ENCODE measurements around the gene IP6K1. TPM values are rescaled to one million over a fixed set of nuclear protein-coding genes. Genes with fewer than 3 reads are reported as not detected.

IP6K1 gene
- total and polyA plus RNA-seq, 10 of the 15 experiments (the other 5 are each of a cell fraction or from before 2014, with no cell fraction given), result 1.3 to 30.6 (median 18.2) TPM

DNA sequence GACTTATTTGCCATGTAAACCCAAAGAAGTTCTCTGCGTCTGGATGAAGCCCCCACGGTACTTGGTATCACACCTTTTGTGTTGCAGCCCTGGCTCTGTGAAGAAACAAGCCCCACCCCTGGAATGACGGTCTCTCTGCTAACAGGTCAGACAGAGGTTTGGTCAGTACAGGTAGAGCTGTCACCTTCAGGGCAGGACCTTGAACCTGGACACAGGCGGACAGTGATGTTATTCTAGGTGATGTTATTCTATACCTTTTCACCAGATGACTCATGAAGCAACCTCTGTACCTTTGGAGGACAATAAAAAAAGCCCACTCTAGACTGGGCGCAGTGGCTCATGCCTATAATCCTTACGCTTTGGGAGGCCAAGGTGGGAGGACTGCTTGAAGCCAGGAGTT lies 51.6 kb downstream of the IP6K1 start:
- in situ Hi-C loops (cut with MboI), result no loop called here
- no peak overlapping the region for H3K27ac ChIP-seq (ENCODE audit: control insufficient read depth, insufficient read depth)
- no peak overlapping the region for H3K4me2 ChIP-seq (ENCODE audit: control insufficient read depth, insufficient read depth)
- FAIRE-seq, result no peak
- H3K4me3 ChIP-seq, result no peak overlapping the region
- ChIA-PET POLR2A (interaction anchor here (0.6 kb wide), 1 partner anchor 604 kb away, joined by 4 read pairs; no protein-coding TSS in a partner anchor), CTCF (interaction anchor here (1.5 kb wide), 1 partner anchor 105 kb away, joined by 4 read pairs; no protein-coding TSS in a partner anchor), SMC1A (ENCODE audit: uncharacterized antibody, unreplicated experiment) (interaction anchor here (0.7 kb wide), 1 partner anchor 244 kb away, joined by 3 read pairs; no protein-coding TSS in a partner anchor), RAD21 (ENCODE audit: unreplicated experiment) (no interaction called here)
- H3K27me3 ChIP-seq (replicated peaks in 1 of 2; ENCODE audit: control insufficient read depth in 2 of 2, insufficient read depth in 2 of 2, low read length in 1 of 2), result no peaks in the 10 kb centered on the region
- intact Hi-C loops (cut with micrococcal nuclease; ENCODE audit: unreplicated experiment), result no loop called here
- H2AFZ ChIP-seq (ENCODE audit: control insufficient read depth, low read depth, low read length), result no peak overlapping the region
- no peak for TF ChIP-seq BCL11A (IDR thresholded peaks at IDR 0.05; ENCODE audit: low read depth, low read length)
- TF ChIP-seq ZBTB33 (IDR thresholded peaks at IDR 0.05), result no peak
- no peak for TF ChIP-seq SRF (IDR thresholded peaks at IDR 0.05; ENCODE audit: low read depth in 2 of 2, low read length in 2 of 2)
- TF ChIP-seq FOXM1 (IDR thresholded peaks at IDR 0.05; ENCODE audit: low read depth, low read length), result no peak
- TF ChIP-seq, protein P1, sequence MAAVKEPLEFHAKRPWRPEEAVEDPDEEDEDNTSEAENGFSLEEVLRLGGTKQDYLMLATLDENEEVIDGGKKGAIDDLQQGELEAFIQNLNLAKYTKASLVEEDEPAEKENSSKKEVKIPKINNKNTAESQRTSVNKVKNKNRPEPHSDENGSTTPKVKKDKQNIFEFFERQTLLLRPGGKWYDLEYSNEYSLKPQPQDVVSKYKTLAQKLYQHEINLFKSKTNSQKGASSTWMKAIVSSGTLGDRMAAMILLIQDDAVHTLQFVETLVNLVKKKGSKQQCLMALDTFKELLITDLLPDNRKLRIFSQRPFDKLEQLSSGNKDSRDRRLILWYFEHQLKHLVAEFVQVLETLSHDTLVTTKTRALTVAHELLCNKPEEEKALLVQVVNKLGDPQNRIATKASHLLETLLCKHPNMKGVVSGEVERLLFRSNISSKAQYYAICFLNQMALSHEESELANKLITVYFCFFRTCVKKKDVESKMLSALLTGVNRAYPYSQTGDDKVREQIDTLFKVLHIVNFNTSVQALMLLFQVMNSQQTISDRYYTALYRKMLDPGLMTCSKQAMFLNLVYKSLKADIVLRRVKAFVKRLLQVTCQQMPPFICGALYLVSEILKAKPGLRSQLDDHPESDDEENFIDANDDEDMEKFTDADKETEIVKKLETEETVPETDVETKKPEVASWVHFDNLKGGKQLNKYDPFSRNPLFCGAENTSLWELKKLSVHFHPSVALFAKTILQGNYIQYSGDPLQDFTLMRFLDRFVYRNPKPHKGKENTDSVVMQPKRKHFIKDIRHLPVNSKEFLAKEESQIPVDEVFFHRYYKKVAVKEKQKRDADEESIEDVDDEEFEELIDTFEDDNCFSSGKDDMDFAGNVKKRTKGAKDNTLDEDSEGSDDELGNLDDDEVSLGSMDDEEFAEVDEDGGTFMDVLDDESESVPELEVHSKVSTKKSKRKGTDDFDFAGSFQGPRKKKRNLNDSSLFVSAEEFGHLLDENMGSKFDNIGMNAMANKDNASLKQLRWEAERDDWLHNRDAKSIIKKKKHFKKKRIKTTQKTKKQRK (IDR thresholded peaks at IDR 0.05; ENCODE audit: low read depth, low read length), result no peak
- TF ChIP-seq MYC (IDR thresholded peaks at IDR 0.05; ENCODE audit: insufficient read depth, insufficient read length, insufficient replicate concordance, low read length, severe bottlenecking), result no peak
- no peak for TF ChIP-seq GATAD2B (conservative IDR thresholded peaks at IDR 0.05; ENCODE audit: low read depth)
- no peak for TF ChIP-seq IRF3 (IDR thresholded peaks at IDR 0.05)
- no peak for TF ChIP-seq SMAD1 (IDR thresholded peaks at IDR 0.05; ENCODE audit: low read depth, partially characterized antibody)
- TF ChIP-seq BHLHE40 (IDR thresholded peaks at IDR 0.05; ENCODE audit: borderline replicate concordance in 1 of 2, low read depth in 2 of 2, low read length in 1 of 2), result no peak
- TF ChIP-seq POLR2A (IDR thresholded peaks at IDR 0.05; ENCODE audit: low read depth, low read length), result no peak
- H3K79me2 ChIP-seq (ENCODE audit: control insufficient read depth, insufficient read depth, low read length), result no peaks in the 10 kb centered on the region
- H3K9ac ChIP-seq (ENCODE audit: control insufficient read depth, insufficient read depth, low read length), result no peak overlapping the region
- H3K4me1 ChIP-seq (ENCODE audit: control insufficient read depth, insufficient read depth, low read length), result no peaks in the 10 kb centered on the region
- peaks cover 13 to 17% of the 10 kb centered on the region in 2 experiments; a peak in 3 of 4 replicates for H3K36me3 ChIP-seq (ENCODE audit: control insufficient read depth in 2 of 2, insufficient read depth in 2 of 2, low read length in 1 of 2)
- BruUV-seq (replicated peaks), result no TSS peak
- H3K9me3 ChIP-seq (replicated peaks; ENCODE audit: control insufficient read depth, insufficient read depth, low read length), result no peaks in the 10 kb centered on the region
- no peak for DNase-seq (ENCODE audit: low read depth, low spot score)
- no peak for ATAC-seq
- H4K20me1 ChIP-seq (ENCODE audit: control insufficient read depth, insufficient read depth), result no peaks in the 10 kb centered on the region
- 100% methylated on average over 6 of the region's 6 CpGs for WGBS (ENCODE audit: insufficient coverage, insufficient replicate concordance, low lambda C conversion rate, missing lambda C conversion rate)
